PC-3 (cell line): ENCODE data around the gene ZNF341. TPM values are rescaled to one million over a fixed set of nuclear protein-coding genes. Genes with fewer than 3 reads are reported as not detected.

Source experiments
- ATAC-seq: fragments of 200-7000 bp; cut with Tn5 transposase; 2 replicates; pipeline ENCODE4 v1.9.1; 2020; ENCODE audit warnings: mild to moderate bottlenecking, moderate library complexity
- BruUV-seq: library from RNA; stranded (reverse); fragments of 400-500 nt; replicated peaks from 2 replicates; lab custom pipeline; 2021; lab: Mats Ljungman, UMichigan
- CTCF ChIA-PET: fragments of 300-600 bp; sonication (Branson Sonifier 250); formaldehyde crosslinking; loops from one replicate; lab custom pipeline; 2022; ENCODE audit warnings: antibody characterized with exemption; lab: Charles Lee
- POLR2A ChIA-PET: fragments of 300-600 bp; sonication (Branson Sonifier 250); formaldehyde crosslinking; loops from one replicate; lab custom pipeline; 2022; ENCODE audit warnings: antibody characterized with exemption; ENCODE audit not compliant: unreplicated experiment; lab: Charles Lee
- DNase-seq: peaks from one replicate; pipeline ENCODE4 v3.0.0-alpha.2; 2015
- H2AFZ ChIP-seq: fragments of 300-600 bp; sonication (generic); 2 replicates; pipeline ENCODE4 v1.6.0; 2016; ENCODE audit warnings: antibody characterized with exemption, low read length
- H3F3A ChIP-seq: fragments of 300-600 bp; sonication (generic); one replicate; pipeline ENCODE4 v1.6.0; 2017; ENCODE audit warnings: antibody characterized with exemption, low read length, control low read depth, mild to moderate bottlenecking; ENCODE audit not compliant: unreplicated experiment
- H3K27ac ChIP-seq: fragments of 300-600 bp; sonication (generic); 2 replicates; pipeline ENCODE4 v1.5.1; 2016; ENCODE audit warnings: mild to moderate bottlenecking, low read length
- H3K27me3 ChIP-seq: fragments of 300-600 bp; sonication (generic); 2 replicates; pipeline ENCODE4 v1.6.1; 2016; ENCODE audit warnings: low read length, mixed read lengths
- H3K36me3 ChIP-seq: fragments of 300-600 bp; sonication (generic); 2 replicates; pipeline ENCODE4 v1.6.1; 2016; ENCODE audit warnings: low read depth, mixed run types, low read length, mixed read lengths
- H3K4me1 ChIP-seq: fragments of 300-600 bp; sonication (generic); 2 replicates; pipeline ENCODE4 v1.5.1; 2016; ENCODE audit warnings: low read length; ENCODE audit not compliant: insufficient read depth
- H3K4me2 ChIP-seq: fragments of 300-600 bp; sonication (generic); 2 replicates; pipeline ENCODE4 v1.6.0; 2016; ENCODE audit warnings: low read length
- H3K4me3 ChIP-seq: fragments of 300-600 bp; sonication (generic); 2 replicates; pipeline ENCODE4 v1.5.1; 2016; ENCODE audit warnings: mild to moderate bottlenecking, low read length, mixed read lengths
- H3K79me2 ChIP-seq: fragments of 300-600 bp; sonication (generic); 2 replicates; pipeline ENCODE4 v1.6.1; 2017; ENCODE audit warnings: low read length, mixed read lengths
- H3K9ac ChIP-seq: fragments of 300-600 bp; sonication (generic); 2 replicates; pipeline ENCODE4 v1.6.0; 2016; ENCODE audit warnings: mild to moderate bottlenecking, low read length
- H3K9me2 ChIP-seq: fragments of 300-600 bp; sonication (generic); replicated peaks from 2 replicates; pipeline ENCODE4 v1.6.1; 2016; ENCODE audit warnings: mixed run types, low read length, mixed read lengths
- H3K9me3 ChIP-seq: fragments of 300-600 bp; sonication (generic); 2 replicates; pipeline ENCODE4 v1.6.1; 2016; ENCODE audit warnings: low read length, mixed read lengths
- H4K20me1 ChIP-seq: fragments of 300-600 bp; sonication (generic); 2 replicates; pipeline ENCODE4 v1.6.1; 2016; ENCODE audit warnings: low read length, mixed read lengths
- CTCF ChIP-seq: fragments of 300-600 bp; sonication (generic); conservative IDR thresholded peaks from 2 replicates; pipeline ENCODE4 v1.5.1; 2017; ENCODE audit warnings: antibody characterized with exemption, low read depth, mild to moderate bottlenecking, low read length
- EZH2 ChIP-seq: fragments of 300-600 bp; sonication (generic); IDR thresholded peaks from one replicate; pipeline ENCODE4 v1.6.1; 2017; ENCODE audit warnings: antibody characterized with exemption, mild to moderate bottlenecking, low read length; ENCODE audit not compliant: unreplicated experiment
- EZH2phosphoT487 ChIP-seq: fragments of 300-600 bp; sonication (generic); IDR thresholded peaks from 2 replicates; pipeline ENCODE4 v1.6.1; 2018; ENCODE audit warnings: mild to moderate bottlenecking, antibody characterized with exemption, low read length, borderline replicate concordance
- intact Hi-C: fragments of 100-400 bp; cut with micrococcal nuclease; formaldehyde crosslinking; loops from 2 replicates; pipeline ENCODE4 v1.9.0; 2023
- total RNA-seq: library from RNA; depleted of rRNA; stranded (reverse); fragments of >200 nt; gene quantifications from 2 replicates; pipeline ENCODE4 v1.2.3, GENCODE V29; 2014

The ZNF341 gene
- total RNA-seq, 1 experiment from 2014 or later, result 4.4 TPM

DNA sequence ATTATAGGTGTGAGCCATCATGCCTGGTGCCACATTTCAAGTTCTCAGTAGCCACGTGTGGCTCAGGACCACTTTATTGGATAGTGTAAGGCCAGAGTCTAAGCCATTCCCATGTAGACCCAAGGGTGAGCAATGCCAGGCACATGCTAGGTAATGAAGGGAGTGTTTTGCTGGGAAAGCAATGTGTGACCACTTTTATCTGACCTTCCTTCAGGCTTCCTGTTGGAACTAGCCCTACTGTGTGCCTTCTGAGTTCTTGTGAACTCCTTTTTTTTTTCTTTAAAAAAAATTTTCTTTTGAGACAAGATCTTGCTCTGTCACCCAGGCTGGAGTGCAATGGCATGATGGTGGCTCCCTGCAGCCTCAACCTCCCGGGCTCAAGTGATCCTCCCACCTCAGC is 33.3 kb downstream of the ZNF341 start:
- Histone ChIP-seq H3K9ac (no peak overlapping the region), H3K27me3 (no peaks in the 10 kb centered on the region), H3K4me1 (no peaks in the 10 kb centered on the region), H3K4me2 (no peak overlapping the region), H4K20me1 (no peaks in the 10 kb centered on the region), H3K79me2 (no peaks in the 10 kb centered on the region), H2AFZ (no peak overlapping the region), H3F3A (no peaks in the 10 kb centered on the region), H3K27ac (no peak overlapping the region), H3K9me2 (no peaks in the 10 kb centered on the region), H3K36me3 (peaks cover 2% of the 10 kb centered on the region; the same call in 1 of the 2 replicates), H3K9me3 (no peaks in the 10 kb centered on the region), H3K4me3 (no peak overlapping the region)
- intact Hi-C loops, result no loop called here
- ATAC-seq, result no peak
- ChIA-PET POLR2A (no interaction called here), CTCF (no interaction called here)
- TF ChIP-seq EZH2 (no peak), CTCF (no peak), EZH2phosphoT487 (no peak)
- DNase-seq, result no peak
- BruUV-seq, result no TSS peak

DNA sequence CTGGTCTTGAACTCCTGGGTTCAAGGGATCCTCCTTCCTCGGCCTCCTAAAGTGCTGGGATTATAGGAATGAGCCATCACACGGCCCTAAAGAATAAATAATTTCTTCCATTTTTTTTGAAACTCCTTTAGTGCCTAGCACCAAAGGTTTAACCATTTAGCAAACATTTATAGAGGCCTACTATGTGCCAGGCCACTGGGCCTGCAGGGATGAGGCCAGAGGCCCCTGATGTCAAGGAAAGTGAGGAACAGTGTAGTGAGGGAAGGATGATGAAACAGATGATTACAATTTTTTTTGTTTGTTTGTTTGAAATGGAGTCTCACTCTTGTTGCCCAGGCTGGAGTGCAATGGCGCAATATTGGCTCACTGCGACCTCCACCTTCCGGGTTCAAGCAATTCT is 33.8 kb downstream of the ZNF341 start:
- no peaks in the 10 kb centered on the region for H3K4me1 ChIP-seq
- CTCF ChIA-PET, result no interaction called here
- no peak overlapping the region for H3K27ac ChIP-seq
- no peaks in the 10 kb centered on the region for H3K79me2 ChIP-seq
- H3K9me3 ChIP-seq, result no peaks in the 10 kb centered on the region
- no peaks in the 10 kb centered on the region for H3K27me3 ChIP-seq
- H3K4me3 ChIP-seq, result no peak overlapping the region
- POLR2A ChIA-PET, result no interaction called here
- ATAC-seq, result no peak
- H3K4me2 ChIP-seq, result no peak overlapping the region
- no peak overlapping the region for H3K9ac ChIP-seq
- H3K9me2 ChIP-seq, result no peaks in the 10 kb centered on the region
- no peaks in the 10 kb centered on the region for H3F3A ChIP-seq
- H4K20me1 ChIP-seq, result no peaks in the 10 kb centered on the region
- no peak overlapping the region for H2AFZ ChIP-seq
- peaks cover 2% of the 10 kb centered on the region; the same call in 1 of the 2 replicates for H3K36me3 ChIP-seq
- no TSS peak for BruUV-seq
- intact Hi-C loops, result no loop called here
- TF ChIP-seq EZH2phosphoT487 (no peak), CTCF (no peak), EZH2 (no peak)
- DNase-seq, result no peak

DNA sequence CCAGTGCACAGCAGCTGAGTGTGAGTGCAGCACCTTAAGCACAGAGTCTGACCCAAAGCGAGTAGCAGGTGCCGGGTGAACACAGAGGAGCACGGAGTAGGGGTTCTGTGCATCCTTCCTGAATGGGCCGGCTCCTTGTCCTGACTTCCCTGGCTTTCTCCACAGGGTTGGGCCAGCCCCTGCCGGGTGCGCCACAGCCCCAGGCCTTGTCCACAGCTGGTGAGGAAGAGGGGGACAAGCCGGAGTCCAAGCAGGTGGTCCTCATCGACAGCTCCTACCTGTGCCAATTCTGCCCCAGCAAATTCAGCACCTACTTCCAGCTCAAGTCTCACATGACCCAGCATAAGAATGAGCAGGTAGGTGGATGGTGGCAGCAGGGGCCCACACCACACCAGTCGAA is 34.9 kb downstream of the ZNF341 start:
- TF ChIP-seq CTCF, result no peak
- no peak for TF ChIP-seq EZH2
- TF ChIP-seq EZH2phosphoT487, result no peak
- intact Hi-C loops, result no loop called here
- H3K79me2 ChIP-seq, result no peaks in the 10 kb centered on the region
- no peak overlapping the region for H3K9ac ChIP-seq
- ChIA-PET CTCF (no interaction called here), POLR2A (no interaction called here)
- no peaks in the 10 kb centered on the region for H3K4me1 ChIP-seq
- H3K36me3 ChIP-seq, result peaks cover 2% of the 10 kb centered on the region; the same call in 1 of the 2 replicates
- H3K9me2 ChIP-seq, result no peaks in the 10 kb centered on the region
- no peaks in the 10 kb centered on the region for H3K27me3 ChIP-seq
- no peaks in the 10 kb centered on the region for H4K20me1 ChIP-seq
- no peaks in the 10 kb centered on the region for H3F3A ChIP-seq
- no peak for DNase-seq
- H2AFZ ChIP-seq, result no peak overlapping the region
- H3K9me3 ChIP-seq, result no peaks in the 10 kb centered on the region
- BruUV-seq, result no TSS peak
- no peak overlapping the region for H3K4me3 ChIP-seq
- H3K4me2 ChIP-seq, result no peak overlapping the region
- ATAC-seq, result no peak
- H3K27ac ChIP-seq, result no peak overlapping the region
